NCI-H446 treated with DMSO at 0.1 percent for 48 hours (cell line): ENCODE data around the gene MED14.
A peak's percentile ranks its signal among the peaks of the same experiment; 100 is the strongest.
"Not testable (repeated sequence)": the region's sequence is repeated elsewhere in the genome, so short reads cannot be mapped to it uniquely, and the experiment has no call there.

Experiments used
- DNase-seq: peaks from one replicate; lab custom pipeline; 2025; lab: John Stamatoyannopoulos, UW

MED14 gene

DNA sequence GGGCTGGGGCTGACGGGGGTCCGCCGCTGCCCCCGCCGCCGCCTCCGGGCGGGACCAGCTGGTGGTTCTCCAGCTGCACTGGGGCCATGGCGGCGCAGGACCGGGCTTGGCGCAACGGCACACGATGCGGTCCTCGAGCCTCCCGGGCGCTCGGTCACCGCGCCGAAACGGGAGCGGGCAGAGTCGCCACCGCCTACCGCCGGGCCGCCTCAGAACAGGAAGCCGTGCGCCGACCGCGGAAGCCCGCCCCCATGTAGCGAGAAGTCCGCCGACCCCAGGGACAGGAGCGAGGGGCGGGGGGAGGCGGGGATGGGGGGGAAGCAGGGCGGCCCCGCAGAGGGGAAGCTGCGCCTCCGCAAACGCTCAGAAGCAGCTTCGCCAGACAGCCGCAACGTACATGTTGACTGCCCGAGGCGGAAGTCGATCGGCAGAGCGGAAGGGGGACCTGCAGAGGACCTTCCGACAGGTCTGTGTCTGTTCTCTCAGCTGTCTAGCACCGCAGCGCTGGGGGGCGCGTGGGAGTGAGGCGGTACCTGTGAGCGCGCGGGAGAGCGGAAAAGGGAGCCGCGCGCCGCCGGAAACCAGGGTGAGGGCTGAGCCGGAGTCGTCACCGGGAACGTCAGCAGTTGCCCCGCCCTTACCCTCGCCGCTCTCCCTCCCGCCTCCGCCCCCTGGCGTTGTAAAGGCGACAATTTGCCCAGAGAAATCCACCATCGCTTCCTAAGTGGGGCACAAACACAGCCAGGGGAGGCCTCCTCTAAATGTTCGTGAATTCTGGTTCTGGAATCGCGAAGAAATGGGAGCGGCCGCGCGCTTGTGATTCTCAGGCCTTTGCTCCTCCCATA, at the start of gene MED14:
Gene MED14 (minus strand): TSS at position 218 of the 845 bp plus-strand sequence. CDS start 130 bp downstream, at position 88.
- DNase-seq, result peak; percentile 72

DNA sequence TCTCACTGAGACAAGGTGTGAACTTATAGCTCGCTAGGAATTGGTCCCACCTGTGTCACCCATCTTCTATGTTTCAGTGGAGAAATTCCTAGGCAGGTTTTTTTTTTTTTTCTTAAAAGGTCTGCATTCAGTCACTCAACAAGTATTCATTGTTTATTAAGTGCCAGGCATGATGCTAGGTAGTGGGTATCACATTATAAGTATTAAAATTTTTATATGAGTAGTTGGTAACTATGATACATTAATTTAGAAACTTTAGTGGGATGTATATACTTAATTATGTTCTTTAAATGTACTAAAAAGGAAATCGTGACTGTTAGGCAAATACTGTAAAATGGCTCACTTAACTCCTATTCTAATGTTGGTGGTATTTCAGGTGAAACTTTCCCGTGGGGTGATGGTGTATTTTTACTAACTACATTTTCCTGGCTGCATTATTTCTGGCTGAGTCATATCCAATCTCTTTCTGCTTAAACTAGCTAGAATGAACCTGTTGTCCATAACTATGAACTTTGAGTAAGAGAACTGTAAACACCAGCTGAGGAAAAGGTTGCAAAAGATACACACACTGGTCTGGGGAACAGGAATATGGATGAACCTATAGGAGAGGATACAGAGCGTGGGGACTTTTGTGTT, 49.3 kb upstream of the MED14 start:
- no peak for DNase-seq

DNA sequence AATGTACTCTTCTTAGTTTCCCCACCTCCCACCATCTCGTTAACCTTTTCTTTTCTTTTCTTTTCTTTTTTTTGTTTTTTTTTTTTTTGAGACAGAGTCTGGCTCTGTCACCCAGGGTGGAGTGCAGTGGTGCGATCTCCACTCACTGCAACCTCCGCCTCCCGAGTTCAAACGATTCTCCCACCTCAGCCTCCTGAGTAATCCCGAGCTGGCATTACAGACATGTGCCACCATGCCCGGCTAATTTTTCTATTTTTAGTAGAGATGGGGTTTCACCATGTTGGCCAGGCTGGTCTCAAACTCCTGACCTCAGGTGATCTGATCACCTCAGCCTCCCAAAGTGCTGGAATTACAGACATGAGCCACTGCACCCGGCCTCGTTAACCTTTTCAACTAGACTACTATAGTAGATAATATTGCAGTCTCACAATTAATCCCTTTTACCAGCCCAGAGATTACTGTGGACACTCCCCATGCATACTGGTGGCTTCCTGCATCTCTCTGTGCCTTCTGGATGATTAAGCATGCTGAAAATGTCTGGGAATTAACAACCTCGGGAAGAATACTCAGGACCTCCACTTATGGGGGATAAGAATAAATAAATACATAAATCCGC, 47.4 kb upstream of the MED14 start:
- not testable (repeated sequence) for DNase-seq

DNA sequence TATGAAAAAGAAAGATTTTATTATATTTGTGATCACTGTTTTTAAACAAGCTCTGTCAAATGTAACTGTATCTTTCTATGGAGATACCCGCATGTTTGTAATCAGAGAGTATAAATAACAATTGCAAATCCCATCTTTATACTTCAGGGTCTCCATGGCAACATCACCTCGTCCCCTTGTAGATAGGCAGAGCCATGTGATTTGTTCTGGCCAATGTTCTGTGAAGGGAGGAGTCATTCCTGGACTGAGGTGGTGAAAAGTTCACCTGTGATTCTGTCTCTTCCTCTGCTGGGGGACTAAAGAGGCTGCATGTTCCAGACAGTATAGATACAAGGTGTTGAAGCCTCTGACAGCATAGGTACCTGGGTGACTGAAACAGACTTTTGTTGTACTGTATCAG, 45.6 kb upstream of the MED14 start:
- DNase-seq, result no peak

DNA sequence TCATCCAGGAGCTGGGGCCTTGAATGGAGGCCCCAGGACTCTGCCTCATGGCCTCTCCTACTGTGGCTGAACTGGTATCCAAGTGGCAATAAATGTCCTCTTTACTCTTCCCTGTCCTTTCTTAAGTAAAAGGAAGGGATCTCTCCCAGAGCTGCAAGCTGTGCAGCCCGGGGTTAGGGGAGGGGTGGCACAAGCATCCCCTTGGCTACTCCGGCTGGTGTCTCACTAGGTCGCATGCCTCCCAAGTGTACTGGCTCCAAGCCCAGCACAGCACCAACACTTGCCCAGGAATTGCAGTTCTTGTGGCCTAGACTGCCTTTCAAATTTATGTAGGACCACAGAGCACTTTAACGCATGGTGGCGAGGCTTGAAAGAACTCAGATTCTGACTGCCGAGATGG, 44.7 kb upstream of the MED14 start:
- no peak for DNase-seq

DNA sequence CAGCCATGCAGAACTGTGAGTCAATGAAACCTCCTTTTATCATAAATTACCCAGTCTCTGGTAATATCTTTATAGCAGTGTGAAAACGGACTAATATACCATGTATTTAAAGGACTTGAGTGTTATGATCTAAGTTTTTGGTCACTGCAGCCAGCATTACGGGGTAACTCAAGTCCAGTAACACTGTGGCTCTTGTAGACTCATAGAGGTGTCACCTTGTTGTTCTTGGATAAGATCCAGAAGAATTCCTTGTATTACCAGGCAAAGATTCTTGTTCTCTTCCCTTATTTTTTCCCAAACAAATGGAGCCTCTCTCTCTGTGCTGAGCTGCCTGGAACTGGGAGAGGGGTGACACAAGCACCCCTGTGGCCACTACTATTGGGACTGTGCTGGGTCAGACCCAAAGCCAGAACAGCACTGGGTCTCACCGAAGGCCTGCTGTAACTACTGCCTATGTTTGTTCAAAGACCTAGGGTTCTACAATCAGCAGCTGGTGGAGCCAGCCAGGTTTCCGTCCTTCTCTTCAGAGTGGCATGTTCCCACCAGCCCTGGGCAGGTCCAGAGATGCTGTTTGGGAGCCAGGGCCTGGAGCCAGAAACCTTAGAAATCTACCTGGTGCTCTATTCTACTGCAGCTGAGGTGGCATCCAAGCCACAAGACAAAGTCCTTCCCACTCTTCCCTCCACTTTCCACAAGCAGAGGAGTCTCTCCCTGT, 43.7 kb upstream of the MED14 start:
- DNase-seq, result no peak

DNA sequence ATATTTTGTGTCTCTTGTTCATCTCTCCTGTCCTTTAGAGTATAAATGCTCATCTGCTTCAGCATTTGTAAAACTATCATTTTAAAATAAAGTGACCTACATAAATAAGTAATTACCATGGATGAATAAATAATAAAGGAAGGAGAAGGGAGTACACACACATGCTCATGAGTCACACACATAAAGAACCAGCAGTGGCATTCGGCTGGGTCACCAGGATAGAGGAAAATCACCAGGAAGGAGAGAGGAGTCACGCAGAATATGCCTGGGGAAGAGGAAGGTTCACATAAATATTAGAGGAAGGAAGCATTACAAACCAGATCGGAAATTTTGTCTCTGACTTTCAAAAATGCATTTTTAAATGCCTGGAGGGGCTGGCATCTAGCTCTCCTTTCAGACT, 38.5 kb upstream of the MED14 start:
- DNase-seq, result no peak

DNA sequence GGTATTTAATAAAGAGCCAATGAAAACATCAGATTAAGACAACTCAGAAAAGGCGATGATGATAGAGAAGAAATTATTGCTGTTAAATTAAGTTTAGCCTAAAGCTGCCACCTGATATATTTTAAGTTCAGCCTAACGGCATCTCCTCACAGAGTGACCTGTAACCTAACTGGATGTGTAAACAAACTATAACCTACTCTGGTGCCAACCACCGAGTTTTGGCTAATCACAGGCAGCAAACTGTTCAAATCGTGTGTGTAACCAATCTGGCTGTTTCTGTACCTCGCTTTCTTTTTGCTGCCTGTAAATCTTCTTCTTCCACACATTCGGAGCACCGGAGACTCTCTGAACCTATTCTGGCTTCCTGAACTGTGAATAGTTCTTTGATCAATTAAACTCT, 37.8 kb upstream of the MED14 start:
- no peak for DNase-seq

DNA sequence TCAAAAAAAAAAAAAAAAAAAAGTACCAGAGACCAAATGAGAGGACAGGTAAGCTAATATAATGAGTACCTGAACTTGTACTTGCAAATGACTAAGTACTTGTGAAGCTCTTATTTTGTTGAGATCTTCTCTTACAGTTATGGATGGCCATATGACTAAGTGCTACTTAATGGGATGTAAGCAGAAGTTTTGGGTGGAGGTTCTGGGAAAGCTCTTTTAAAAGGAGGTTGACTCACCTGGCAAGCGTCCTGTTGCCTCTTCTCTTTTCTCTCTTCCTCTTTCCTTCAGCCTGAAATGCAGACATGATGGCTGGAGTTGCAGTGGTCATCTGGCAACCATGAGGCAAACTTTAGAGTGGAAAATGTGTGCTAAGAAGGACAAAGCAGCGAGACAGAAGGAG, 36.9 kb upstream of the MED14 start:
- DNase-seq, result no peak

DNA sequence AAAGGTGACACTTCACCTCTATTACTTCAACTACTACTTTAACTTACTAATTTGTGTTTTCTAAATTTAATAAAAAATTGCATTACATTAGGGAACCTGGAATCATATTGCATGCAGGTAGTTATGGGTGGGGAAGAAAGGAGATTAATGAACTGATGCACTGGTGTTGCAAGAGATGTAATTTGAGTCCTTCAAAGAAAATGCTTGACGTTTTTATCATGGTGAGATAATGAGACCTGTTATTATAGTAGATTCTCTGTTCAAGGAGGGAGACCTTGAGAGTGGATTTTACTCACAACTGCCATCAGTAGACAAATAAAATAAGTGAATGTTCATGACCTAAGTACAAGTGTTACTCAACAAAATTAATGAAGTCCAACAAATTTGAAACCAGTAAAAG, 26.4 kb upstream of the MED14 start:
- no peak for DNase-seq

DNA sequence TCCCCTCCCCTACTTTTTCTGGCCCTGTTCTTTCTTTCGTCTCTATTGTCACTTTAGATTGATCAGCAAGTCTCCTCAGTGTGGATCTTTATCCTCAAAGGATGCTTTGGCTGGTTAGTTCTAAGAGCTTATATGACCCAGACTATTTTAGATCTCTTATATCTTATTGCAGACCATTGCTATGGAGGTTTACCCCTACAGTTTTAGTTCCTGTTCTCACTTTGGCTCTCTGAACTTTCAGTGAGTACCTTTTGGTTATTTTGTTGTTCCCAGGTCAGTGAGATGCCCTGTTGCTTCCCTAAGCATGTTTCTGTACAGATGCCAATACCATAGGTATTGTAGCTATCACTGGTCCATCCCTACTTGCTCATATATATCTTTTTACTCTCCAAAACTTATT, 24.0 kb upstream of the MED14 start:
- no peak for DNase-seq

DNA sequence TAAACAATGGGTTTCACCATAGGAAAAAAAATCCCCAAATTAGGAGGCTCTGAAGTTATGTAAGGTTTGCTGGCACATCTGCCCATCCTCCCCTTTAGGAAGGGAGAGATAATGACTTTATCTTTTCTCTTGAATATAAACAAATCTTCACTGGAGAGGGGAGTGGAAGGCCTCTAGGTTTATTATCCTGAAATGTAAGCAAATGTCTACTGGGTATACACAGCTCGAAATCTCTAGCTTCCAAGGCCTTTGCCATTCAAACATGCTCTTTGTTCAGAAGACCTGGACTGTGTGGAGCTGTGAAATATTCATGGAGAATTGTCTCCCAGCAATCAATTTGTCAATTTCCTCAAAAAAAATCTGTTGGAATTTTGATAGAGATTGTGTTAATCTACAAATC, 21.7 kb upstream of the MED14 start:
- DNase-seq, result no peak

DNA sequence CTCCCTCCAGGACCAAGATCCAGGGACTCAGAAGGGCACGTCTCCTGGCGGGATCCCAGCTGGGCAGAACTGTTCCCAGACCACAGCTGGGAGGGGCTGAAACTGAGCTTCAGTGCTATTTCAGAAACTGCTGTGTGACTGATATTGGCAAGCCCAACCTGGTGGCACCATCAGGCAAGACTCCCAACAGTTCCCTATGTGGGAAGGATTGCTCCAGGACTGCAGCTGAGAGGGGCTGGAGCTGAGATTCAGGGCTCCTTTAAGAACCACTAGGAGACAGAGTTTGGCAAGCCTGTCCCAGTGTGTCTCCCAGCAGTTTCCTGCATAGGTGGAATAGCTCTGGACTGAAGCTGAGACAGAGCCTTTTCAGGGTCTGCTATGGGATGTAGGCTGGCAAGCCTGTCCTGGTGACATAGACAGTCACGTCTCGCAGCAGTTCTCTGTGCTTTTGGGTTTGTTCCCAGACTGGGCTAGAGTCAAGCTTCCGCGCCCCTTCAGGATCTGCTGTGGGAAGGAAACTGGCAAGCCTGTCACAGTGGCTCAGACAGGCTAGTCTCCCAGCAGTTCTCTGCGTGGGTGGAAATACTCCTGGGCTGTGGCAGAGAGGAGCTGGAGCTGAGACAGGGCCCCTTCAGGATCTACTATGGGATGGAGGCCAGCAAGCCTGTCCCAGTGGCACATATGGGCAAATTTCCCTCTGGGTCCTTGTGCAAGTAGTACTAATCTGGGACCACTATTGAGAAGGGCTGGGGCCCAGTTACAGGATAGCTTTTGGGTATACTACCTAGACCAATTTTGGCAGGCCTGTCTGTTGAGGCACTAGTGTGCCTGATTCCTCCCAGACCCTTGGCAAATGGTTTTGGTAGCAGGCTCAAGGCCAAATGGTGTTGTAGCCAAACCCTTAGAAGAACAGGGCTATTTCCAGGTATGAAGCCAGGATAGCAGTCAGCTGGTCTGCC, 20.2 kb upstream of the MED14 start:
- peak; percentile 55 for DNase-seq

DNA sequence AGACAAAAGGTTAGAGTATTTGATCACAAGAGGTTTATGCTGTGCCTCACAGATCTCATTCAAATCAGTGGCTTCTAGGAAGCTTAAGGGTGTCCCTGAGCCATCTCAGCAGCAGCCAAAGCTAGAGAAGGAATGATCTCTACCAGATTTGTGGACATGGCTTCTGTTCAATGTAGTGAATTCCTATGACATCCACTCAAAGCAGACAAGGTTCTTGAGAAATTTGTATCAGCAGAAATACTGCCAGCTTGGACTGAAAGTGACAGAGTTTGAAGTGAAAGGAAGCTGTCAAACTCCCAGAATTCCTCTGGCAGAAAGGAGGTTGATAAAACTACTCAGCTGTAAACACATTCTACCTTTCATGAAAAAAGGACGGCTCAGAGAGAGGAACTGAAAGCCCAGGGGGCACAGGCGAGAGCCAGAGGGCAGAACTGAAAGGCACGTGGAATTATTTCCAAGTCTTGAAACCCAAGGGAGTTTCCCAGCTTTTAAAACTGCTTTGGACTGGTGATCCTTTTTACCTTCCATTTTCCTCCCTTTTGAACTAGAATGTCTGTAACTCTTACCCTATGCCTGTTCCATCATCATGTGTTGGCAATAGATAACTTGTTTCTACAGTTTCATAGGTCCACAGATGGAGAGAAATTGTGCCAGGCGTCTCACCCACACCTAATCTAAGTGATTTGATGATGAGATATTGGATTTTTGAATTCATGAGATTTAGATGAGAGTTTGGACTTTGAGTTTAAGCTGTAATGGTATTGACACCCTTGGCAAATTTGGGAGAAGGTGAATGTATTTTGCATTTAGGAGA, 14.5 kb upstream of the MED14 start:
- no peak for DNase-seq

DNA sequence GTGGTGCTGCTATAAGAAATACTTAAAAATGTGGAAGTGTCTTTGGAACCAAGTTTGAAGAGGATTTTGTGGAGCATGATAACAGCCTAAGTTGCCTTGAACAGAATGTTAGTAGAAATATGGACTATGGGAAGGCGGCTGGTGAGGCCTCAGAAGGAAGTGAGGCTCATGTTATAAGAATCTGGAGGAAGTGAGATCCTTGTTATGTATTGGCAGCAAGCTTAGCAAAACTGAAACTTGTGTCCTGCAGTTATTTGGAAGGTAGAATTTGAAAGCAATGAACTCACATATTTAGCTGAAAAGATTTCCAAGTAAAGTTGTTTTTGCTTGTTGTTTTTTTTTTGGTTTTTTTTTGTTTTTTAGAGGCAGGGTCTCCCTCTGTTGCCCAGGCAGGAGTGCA, 13.6 kb upstream of the MED14 start:
- DNase-seq, result no peak

DNA sequence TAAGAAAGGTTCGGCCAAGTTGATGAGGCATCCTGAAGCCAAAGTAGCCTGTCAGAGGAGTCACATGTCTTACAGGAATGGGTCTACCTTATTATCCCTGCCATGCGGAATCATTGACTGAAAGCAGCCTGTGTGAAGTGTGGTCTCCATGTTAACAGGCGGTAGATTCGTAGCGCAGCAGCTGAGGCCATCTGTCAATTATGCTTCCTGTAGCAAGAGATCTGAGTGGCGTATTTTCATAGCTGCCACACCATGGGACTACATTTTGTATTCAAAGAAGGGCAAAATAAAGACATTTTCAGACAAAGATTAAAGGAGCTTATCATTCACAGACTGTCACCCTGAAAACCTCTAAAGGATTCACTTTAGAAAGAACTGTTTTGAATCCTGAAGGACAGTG, 11.2 kb upstream of the MED14 start:
- no peak for DNase-seq

DNA sequence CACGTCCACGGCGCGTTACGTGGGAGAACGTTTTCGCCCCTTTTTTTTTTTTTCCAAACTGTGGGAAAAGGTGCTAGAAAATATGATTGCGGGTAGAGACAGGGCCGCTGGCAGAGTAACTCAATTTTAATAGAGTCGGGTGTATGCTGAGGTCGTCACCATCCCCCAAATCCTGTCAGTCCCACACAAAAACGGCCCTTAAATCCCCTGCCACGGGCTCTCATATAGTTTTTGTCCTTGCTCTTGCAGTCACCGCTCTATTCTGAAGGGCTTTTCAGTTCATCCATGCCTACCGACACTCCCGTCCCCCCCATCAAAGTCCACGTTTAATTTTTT, 796 bp upstream of the MED14 start:
- no peak for DNase-seq

DNA sequence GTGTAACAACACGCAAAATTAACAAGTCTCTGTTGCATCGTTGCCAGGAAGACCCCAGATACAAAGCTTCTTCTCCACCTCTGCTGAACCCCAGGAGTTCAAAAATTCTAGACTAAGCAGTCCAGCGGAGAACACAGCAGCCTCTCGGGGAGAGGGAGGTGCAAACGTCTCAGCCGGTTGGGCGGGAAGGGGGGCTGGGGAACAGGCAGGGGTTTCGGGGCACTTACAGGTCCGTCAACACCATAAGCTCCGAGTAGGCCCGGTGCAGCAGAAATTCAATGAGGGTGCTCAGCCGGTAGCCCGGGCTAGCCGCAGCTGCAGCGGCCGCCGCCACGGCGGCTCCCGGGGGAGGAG, 394 bp downstream of the MED14 start:
- no peak for DNase-seq

DNA sequence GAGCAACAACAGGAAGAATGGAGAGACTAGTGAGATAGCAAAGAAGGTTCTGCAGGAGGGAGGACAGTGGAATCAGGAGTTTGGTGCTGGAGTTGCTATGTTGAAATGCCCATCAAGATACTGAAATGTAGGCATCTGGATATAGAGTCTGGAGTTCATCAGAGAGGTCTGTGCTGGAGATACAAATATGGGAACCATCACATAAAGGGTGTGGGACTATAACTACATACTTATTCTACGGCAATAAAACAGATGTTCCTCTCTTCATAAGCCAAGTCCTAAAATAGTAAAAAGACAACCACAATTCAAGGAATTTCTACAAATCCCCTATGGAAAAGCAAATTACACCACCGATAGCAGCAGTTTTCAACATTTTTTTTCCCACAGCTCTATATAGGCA, 1.6 kb downstream of the MED14 start:
- DNase-seq, result no peak

DNA sequence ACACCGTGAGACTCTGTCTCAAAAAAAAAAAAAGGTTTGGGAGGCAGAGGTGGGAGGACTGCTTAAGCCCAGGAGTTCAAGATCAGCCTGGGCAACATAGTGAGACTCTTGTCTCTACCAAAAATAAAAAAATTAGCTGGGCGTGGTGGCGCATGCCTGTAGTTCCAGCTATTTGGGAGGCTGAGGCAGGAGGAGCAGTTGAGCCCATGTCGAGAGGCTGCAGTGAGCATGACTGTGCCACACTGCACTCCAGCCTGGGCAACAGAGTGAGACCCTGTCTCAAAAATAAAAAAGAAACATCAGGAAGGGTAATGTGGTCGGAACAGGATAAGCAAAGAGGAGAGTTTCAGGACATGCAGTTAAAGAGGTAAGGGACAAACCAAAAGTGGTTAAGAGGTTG, 2.8 kb downstream of the MED14 start:
- not testable (repeated sequence) for DNase-seq
